ENCODE data around the gene LACC1. TPM values are rescaled to one million over a fixed set of nuclear protein-coding genes. Genes with fewer than 3 reads are reported as not detected.

Gene LACC1
- total and polyA plus RNA-seq, 2 of the 8 experiments (the other 6 are each of a cell fraction or from before 2014, with no cell fraction given): 0.57 to 3.6 TPM

GRCh38 chr13:43880214-43880855 is 631 bp downstream of the LACC1 start:
- Histone ChIP-seq H2BK12ac (ENCODE audit: low read depth, low read length) (0 out of 2 replicates have a peak overlapping the region, but pooled peaks have one; percentile 30), H3K14ac (ENCODE audit: insufficient read length) (no peak overlapping the region), H4K8ac (ENCODE audit: extremely low read depth, insufficient read depth, low read length) (0 out of 2 replicates have a peak overlapping the region, but pooled peaks have one; percentile 58), H3K23me2 (ENCODE audit: low read depth, low read length) (peaks cover 8% of the 10 kb centered on the region; the same call in 1 of the 2 replicates), H2AFZ (ENCODE audit: low read length) (peak overlapping the region; percentile 93), H3K56ac (replicated peaks; ENCODE audit: insufficient read length, low read depth, low read length) (no peak overlapping the region), H3K4me3 (ENCODE audit: extremely low read depth in 1 of 4, insufficient read depth in 2 of 4, low read depth in 3 of 4, low read length in 4 of 4) (peak overlapping the region; percentile 63 to 81 (median 66)), H4K20me1 (replicated peaks in 1 of 2; ENCODE audit: control insufficient read depth in 1 of 2, insufficient read depth in 2 of 2, low read length in 2 of 2) (no peaks in the 10 kb centered on the region), H3K23ac (ENCODE audit: insufficient read length) (no peak overlapping the region), H4K5ac (ENCODE audit: insufficient read length, low read depth, low read length) (no peak overlapping the region), H4K91ac (replicated peaks; ENCODE audit: insufficient read length, low read length) (no peak overlapping the region), H3K4ac (replicated peaks; ENCODE audit: insufficient read length, low read depth, low read length) (no peak overlapping the region), H3K79me2 (ENCODE audit: control insufficient read depth in 1 of 2, insufficient read depth in 2 of 2, low read length in 2 of 2) (no peaks in the 10 kb centered on the region; a peak in 1 of 4 replicates), H3K27me3 (replicated peaks in 1 of 4; ENCODE audit: control insufficient read depth in 3 of 4, extremely low read depth in 1 of 4, insufficient read depth in 3 of 4, low read length in 3 of 4) (peaks cover 0 to 8% (median 4%) of the 10 kb centered on the region in 4 experiments; a peak in 4 of 7 replicates), H2BK5ac (ENCODE audit: low read depth, low read length) (no peak overlapping the region), H3K36me3 (ENCODE audit: control insufficient read depth in 2 of 4, insufficient read depth in 4 of 4, low read length in 3 of 4) (no peaks in the 10 kb centered on the region), H2BK20ac (ENCODE audit: low read length) (no peak overlapping the region), H2AK5ac (ENCODE audit: low read depth, low read length) (no peak overlapping the region), H3K27ac (ENCODE audit: low read depth, low read length) (no peak overlapping the region), H3K18ac (ENCODE audit: extremely low read depth, low read length) (peak overlapping the region; percentile 92; the same call in 1 of the 2 replicates), H2BK120ac (replicated peaks; ENCODE audit: low read depth, low read length) (no peak overlapping the region), H3K4me1 (replicated peaks in 1 of 4; ENCODE audit: control insufficient read depth in 3 of 4, insufficient read depth in 4 of 4, low read length in 3 of 4) (peaks cover 1 to 6% (median 3%) of the 10 kb centered on the region in 4 experiments; a peak in 4 of 7 replicates), H3K4me2 (ENCODE audit: insufficient read depth in 1 of 2, low read depth in 2 of 2, low read length in 2 of 2) (peak overlapping the region; percentile 67 to 94), H2BK15ac (ENCODE audit: low read length) (no peak overlapping the region), H3K9me3 (ENCODE audit: insufficient read depth in 2 of 2, low read depth in 1 of 2, low read length in 1 of 2) (no peaks in the 10 kb centered on the region), H3K79me1 (ENCODE audit: low read depth, low read length) (no peaks in the 10 kb centered on the region), H3K9ac (replicated peaks in 1 of 4; ENCODE audit: extremely low read depth in 1 of 4, low read depth in 3 of 4, low read length in 3 of 4) (peak overlapping the region in 2 of 4 experiments; percentile 41 to 47; a peak in 2 of 7 replicates)
- DNase-seq (ENCODE audit: low read depth in 1 of 2, low spot score in 2 of 2) (no peak), FAIRE-seq (no peak)
- 26% methylated on average over 15 of the region's 15 CpGs; no CpG with 5 or more reads in 1 of the 2 experiments for WGBS, 2 experiments (ENCODE audit: extremely low coverage in 1 of 2, insufficient coverage in 1 of 2, insufficient read length in 1 of 2, insufficient replicate concordance in 2 of 2, low coverage in 1 of 2, low lambda C conversion rate in 2 of 2, missing lambda C conversion rate in 1 of 2)
- POLR2A ChIA-PET (ENCODE audit: partially characterized antibody): interaction anchor here (0.8 kb wide), 1 partner anchor 75 kb away, joined by 3 read pairs; no protein-coding TSS in a partner anchor
- CTCF ChIA-PET (ENCODE audit: partially characterized antibody): interaction anchor here (0.6 kb wide), 1 partner anchor 76 kb away, joined by 3 read pairs; no protein-coding TSS in a partner anchor
- no peak for TF ChIP-seq SP4 (IDR thresholded peaks at IDR 0.05; ENCODE audit: low read length)
- no peak for TF ChIP-seq SIRT6 (IDR thresholded peaks at IDR 0.05; ENCODE audit: low read length)
- no peak for TF ChIP-seq TEAD4 (IDR thresholded peaks at IDR 0.05; ENCODE audit: low read depth, low read length)
- no peak for TF ChIP-seq SIN3A (conservative IDR thresholded peaks at IDR 0.05 in 1 of 2, IDR thresholded peaks at IDR 0.05 in 1 of 2; ENCODE audit: low read depth in 1 of 2, low read length in 2 of 2)
- no peak for TF ChIP-seq HDAC2 (IDR thresholded peaks at IDR 0.05; ENCODE audit: borderline replicate concordance in 1 of 2, low read depth in 2 of 2, low read length in 2 of 2)
- TF ChIP-seq YY1 (IDR thresholded peaks at IDR 0.05; ENCODE audit: low read depth, low read length): no peak
- no peak for TF ChIP-seq BRCA1 (IDR thresholded peaks at IDR 0.05; ENCODE audit: low read depth, low read length)
